Myometrial cell (primary cell): ENCODE results near the gene AVPR2. TPM values are rescaled to one million over a fixed set of nuclear protein-coding genes. Genes with fewer than 3 reads are reported as not detected.

Source experiments
- total RNA-seq: library from RNA; depleted of rRNA; stranded (reverse); fragments of >200 nt; gene quantifications from 2 replicates; pipeline ENCODE4 v1.2.3, GENCODE V29; 2015

The AVPR2 gene
- not detected in 2 replicates for total RNA-seq

GRCh38 chrX:153903991-153904957 lies at the start of gene AVPR2:
TSS of gene AVPR2 (plus strand) at chrX:153904673. CDS start at chrX:153905146, 473 bp downstream.

GRCh38 chrX:153885968-153886903 lies 18.2 kb upstream of the AVPR2 start, which contains the start of gene L1CAM:
TSS of gene L1CAM (minus strand) at chrX:153886173. CDS start at chrX:153875836, 10,337 bp downstream.

GRCh38 chrX:153925739-153926551 lies 21.5 kb downstream of the AVPR2 start, which contains the start of gene ARHGAP4:
TSS of gene ARHGAP4 (minus strand) at chrX:153926264. CDS start at chrX:153926202, 62 bp downstream.

GRCh38 chrX:153934762-153935325 lies 30.4 kb downstream of the AVPR2 start, which contains the start of gene NAA10:
TSS of gene NAA10 (minus strand) at chrX:153935037. CDS start at chrX:153934904, 133 bp downstream.

GRCh38 chrX:153944140-153944799 lies 39.8 kb downstream of the AVPR2 start, which contains the start of gene RENBP:
TSS of gene RENBP (minus strand) at chrX:153944643. CDS start at chrX:153944610, 33 bp downstream.

Other genes with a start within 250 kb of the AVPR2 start
- not detected in 2 replicates for gene PNCK, start 230.9 kb upstream of the AVPR2 start, total RNA-seq
- gene SLC6A8, start 216.7 kb upstream of the AVPR2 start, total RNA-seq: 6.9 and 7.4 TPM in 2 replicates
- gene BCAP31, start 180.3 kb upstream of the AVPR2 start, total RNA-seq: 144 and 177 TPM in 2 replicates
- gene ABCD1, start 179.8 kb upstream of the AVPR2 start, total RNA-seq: 12.9 and 17.0 TPM in 2 replicates
- gene PLXNB3, start 140.4 kb upstream of the AVPR2 start, total RNA-seq: 2.3 and 2.6 TPM in 2 replicates
- 0.35 TPM in 1 of 2 replicates, not detected in the other for gene SRPK3, start 123.6 kb upstream of the AVPR2 start, total RNA-seq
- gene IDH3G, start 110.3 kb upstream of the AVPR2 start, total RNA-seq: 87.9 and 122 TPM in 2 replicates
- 261 and 266 TPM in 2 replicates for gene SSR4, start 110.0 kb upstream of the AVPR2 start, total RNA-seq
- gene PDZD4, start 74.1 kb upstream of the AVPR2 start, total RNA-seq: 0.58 TPM in 1 of 2 replicates, not detected in the other
- gene L1CAM, start 18.5 kb upstream of the AVPR2 start, total RNA-seq: 13.1 and 19.0 TPM in 2 replicates
- gene ARHGAP4, start 21.6 kb downstream of the AVPR2 start, total RNA-seq: 1.7 and 10.6 TPM in 2 replicates
- gene NAA10, start 30.4 kb downstream of the AVPR2 start, total RNA-seq: 148 and 181 TPM in 2 replicates
- 0.53 and 2.3 TPM in 2 replicates for gene RENBP, start 40.0 kb downstream of the AVPR2 start, total RNA-seq
- gene HCFC1, start 67.1 kb downstream of the AVPR2 start, total RNA-seq: 30.3 and 30.7 TPM in 2 replicates
- 11.5 and 20.2 TPM in 2 replicates for gene TMEM187, start 68.1 kb downstream of the AVPR2 start, total RNA-seq
- 80.8 and 96.9 TPM in 2 replicates for gene IRAK1, start 115.2 kb downstream of the AVPR2 start, total RNA-seq
- gene MECP2, start 193.0 kb downstream of the AVPR2 start, total RNA-seq: 11.7 and 24.8 TPM in 2 replicates
- not detected in 2 replicates for gene OPN1LW, start 239.6 kb downstream of the AVPR2 start, total RNA-seq